Activated T-cell treated with anti-CD3 and anti-CD28 coated beads, Interleukin-2, amount 50 U/mL, for 72 hours (primary cell): Measurements from ENCODE around the gene MPPED1. TPM values are rescaled to one million over a fixed set of nuclear protein-coding genes. Genes with fewer than 3 reads are reported as not detected.

Source experiments
- ATAC-seq, 2 donors: fragments of 150-1000 bp; cut with Tn5 transposase; replicated peaks in 1 of 2; 2 replicates each; pipeline ENCODE4 v1.10.0; 2021; ENCODE audit warnings: moderate library complexity in 2 of 2, mild to moderate bottlenecking in 1 of 2
- DNase-seq, 2 donors: peaks; one replicate each; pipeline ENCODE4 v3.0.0; 2021 to 2022; ENCODE audit warnings: mixed read lengths in 1 of 2
- H3K27ac Mint-ChIP-seq: one replicate; pipeline ENCODE4 v1.8.0; 2022; ENCODE audit warnings: mild to moderate bottlenecking, moderate library complexity, mixed read lengths
- H3K27me3 Mint-ChIP-seq: one replicate; pipeline ENCODE4 v1.8.0; 2022; ENCODE audit warnings: low read depth, mixed read lengths
- H3K36me3 Mint-ChIP-seq, 2 donors: one replicate each; pipeline ENCODE4 v1.8.0; 2022; ENCODE audit warnings: mixed read lengths in 2 of 2, mild to moderate bottlenecking in 1 of 2; ENCODE audit not compliant: insufficient read depth in 2 of 2
- H3K4me1 Mint-ChIP-seq: one replicate; pipeline ENCODE4 v1.8.0; 2022; ENCODE audit warnings: low read depth, mixed read lengths
- H3K4me3 Mint-ChIP-seq, 2 donors: one replicate each; pipeline ENCODE4 v1.8.0; 2022; ENCODE audit warnings: mild to moderate bottlenecking in 2 of 2, mixed read lengths in 2 of 2, moderate library complexity in 2 of 2
- H3K9me3 Mint-ChIP-seq, 2 donors: one replicate each; pipeline ENCODE4 v1.8.0; 2022; ENCODE audit warnings: mixed read lengths in 2 of 2
- total RNA-seq, 2 donors: library from RNA; stranded (reverse); gene quantifications; one replicate each; pipeline ENCODE4 v1.2.3, GENCODE V29; 2022

The MPPED1 gene
- total RNA-seq, 2 donors from 2014 or later, result not detected

GRCh38 chr22:43533156-43533530 lies 121.3 kb downstream of the MPPED1 start:
- no peak for DNase-seq
- no peak overlapping the region for H3K27ac Mint-ChIP-seq
- no peaks in the 10 kb centered on the region for H3K4me1 Mint-ChIP-seq
- no peaks in the 10 kb centered on the region for H3K27me3 Mint-ChIP-seq
- no peaks in the 10 kb centered on the region for H3K9me3 Mint-ChIP-seq
- no peak overlapping the region for H3K4me3 Mint-ChIP-seq
- ATAC-seq, result no peak
- H3K36me3 Mint-ChIP-seq, result no peaks in the 10 kb centered on the region

GRCh38 chr22:43533656-43534428 lies 122.0 kb downstream of the MPPED1 start:
- Mint-ChIP-seq H3K4me3 (no peak overlapping the region), H3K4me1 (no peaks in the 10 kb centered on the region), H3K27ac (no peak overlapping the region), H3K36me3 (no peaks in the 10 kb centered on the region), H3K27me3 (no peaks in the 10 kb centered on the region), H3K9me3 (no peaks in the 10 kb centered on the region)
- ATAC-seq (no peak), DNase-seq (no peak)

- H3K27me3 Mint-ChIP-seq, result no peaks in the 10 kb centered on the region
- H3K36me3 Mint-ChIP-seq, result no peaks in the 10 kb centered on the region
- no peak overlapping the region for H3K4me3 Mint-ChIP-seq
- DNase-seq (no peak), ATAC-seq (no peak)
- H3K9me3 Mint-ChIP-seq, result no peaks in the 10 kb centered on the region
- no peaks in the 10 kb centered on the region for H3K4me1 Mint-ChIP-seq
- H3K27ac Mint-ChIP-seq, result no peak overlapping the region
These were observed 123.1 kb downstream of the MPPED1 start for GRCh38 chr22:43534916-43535315.

- Mint-ChIP-seq H3K9me3 (no peaks in the 10 kb centered on the region), H3K27ac (no peak overlapping the region), H3K4me3 (no peak overlapping the region), H3K36me3 (no peaks in the 10 kb centered on the region), H3K27me3 (no peaks in the 10 kb centered on the region), H3K4me1 (no peaks in the 10 kb centered on the region)
- DNase-seq (no peak), ATAC-seq (no peak)
These were observed 123.5 kb downstream of the MPPED1 start for GRCh38 chr22:43535336-43535735.

GRCh38 chr22:43535741-43536140 lies 123.9 kb downstream of the MPPED1 start:
- Mint-ChIP-seq H3K4me1 (no peaks in the 10 kb centered on the region), H3K36me3 (no peaks in the 10 kb centered on the region), H3K27ac (no peak overlapping the region), H3K9me3 (no peaks in the 10 kb centered on the region), H3K4me3 (no peak overlapping the region), H3K27me3 (no peaks in the 10 kb centered on the region)
- DNase-seq, result no peak
- no peak for ATAC-seq

GRCh38 chr22:43537019-43537585 lies 125.3 kb downstream of the MPPED1 start:
- Mint-ChIP-seq H3K4me1 (no peaks in the 10 kb centered on the region), H3K27me3 (no peaks in the 10 kb centered on the region), H3K27ac (no peak overlapping the region), H3K9me3 (no peaks in the 10 kb centered on the region), H3K4me3 (no peak overlapping the region), H3K36me3 (no peaks in the 10 kb centered on the region)
- no peak for DNase-seq
- ATAC-seq, result no peak

GRCh38 chr22:43539572-43540528 lies 128.0 kb downstream of the MPPED1 start:
- no peaks in the 10 kb centered on the region for H3K36me3 Mint-ChIP-seq
- no peak for DNase-seq
- H3K4me3 Mint-ChIP-seq, result no peak overlapping the region
- no peak for ATAC-seq
- no peaks in the 10 kb centered on the region for H3K27me3 Mint-ChIP-seq
- no peak overlapping the region for H3K27ac Mint-ChIP-seq
- no peaks in the 10 kb centered on the region for H3K4me1 Mint-ChIP-seq
- no peaks in the 10 kb centered on the region for H3K9me3 Mint-ChIP-seq

- no peaks in the 10 kb centered on the region for H3K27me3 Mint-ChIP-seq
These were observed 128.7 kb downstream of the MPPED1 start for GRCh38 chr22:43540529-43540923.

GRCh38 chr22:43541022-43541421 lies 129.2 kb downstream of the MPPED1 start:
- Mint-ChIP-seq H3K4me3 (no peak overlapping the region), H3K36me3 (no peaks in the 10 kb centered on the region), H3K27me3 (no peaks in the 10 kb centered on the region), H3K27ac (no peak overlapping the region), H3K4me1 (no peaks in the 10 kb centered on the region), H3K9me3 (no peaks in the 10 kb centered on the region)
- DNase-seq (no peak), ATAC-seq (no peak)

More at GRCh38 chr22:43540529-43540923, 128.7 kb downstream of the MPPED1 start:
- H3K4me3 Mint-ChIP-seq, result no peak overlapping the region
- no peak for ATAC-seq
- DNase-seq, result no peak
- no peak overlapping the region for H3K27ac Mint-ChIP-seq
- no peaks in the 10 kb centered on the region for H3K4me1 Mint-ChIP-seq
- no peaks in the 10 kb centered on the region for H3K36me3 Mint-ChIP-seq
- H3K9me3 Mint-ChIP-seq, result no peaks in the 10 kb centered on the region

GRCh38 chr22:43541462-43542407 lies 129.9 kb downstream of the MPPED1 start:
- H3K4me3 Mint-ChIP-seq, result no peak overlapping the region
- no peaks in the 10 kb centered on the region for H3K4me1 Mint-ChIP-seq
- ATAC-seq (no peak), DNase-seq (no peak)
- no peaks in the 10 kb centered on the region for H3K9me3 Mint-ChIP-seq
- no peak overlapping the region for H3K27ac Mint-ChIP-seq
- no peaks in the 10 kb centered on the region for H3K36me3 Mint-ChIP-seq
- peaks cover 1% of the 10 kb centered on the region for H3K27me3 Mint-ChIP-seq

GRCh38 chr22:43542681-43543521 lies 131.1 kb downstream of the MPPED1 start:
- no peaks in the 10 kb centered on the region for H3K36me3 Mint-ChIP-seq
- ATAC-seq (no peak), DNase-seq (no peak)
- no peak overlapping the region for H3K27ac Mint-ChIP-seq
- H3K4me3 Mint-ChIP-seq, result no peak overlapping the region
- peaks cover 6% of the 10 kb centered on the region for H3K27me3 Mint-ChIP-seq
- no peaks in the 10 kb centered on the region for H3K9me3 Mint-ChIP-seq
- H3K4me1 Mint-ChIP-seq, result no peaks in the 10 kb centered on the region
